GM19025 (cell line): Measurements from ENCODE around the gene ZDHHC17.

Source experiments
- ATAC-seq: cut with Tn5 transposase; IDR thresholded peaks from one replicate; pipeline ENCODE4 v1.9.1; 2021; ENCODE audit warnings: mild to moderate bottlenecking, low read depth, moderate library complexity; ENCODE audit not compliant: unreplicated experiment

ZDHHC17 gene

DNA sequence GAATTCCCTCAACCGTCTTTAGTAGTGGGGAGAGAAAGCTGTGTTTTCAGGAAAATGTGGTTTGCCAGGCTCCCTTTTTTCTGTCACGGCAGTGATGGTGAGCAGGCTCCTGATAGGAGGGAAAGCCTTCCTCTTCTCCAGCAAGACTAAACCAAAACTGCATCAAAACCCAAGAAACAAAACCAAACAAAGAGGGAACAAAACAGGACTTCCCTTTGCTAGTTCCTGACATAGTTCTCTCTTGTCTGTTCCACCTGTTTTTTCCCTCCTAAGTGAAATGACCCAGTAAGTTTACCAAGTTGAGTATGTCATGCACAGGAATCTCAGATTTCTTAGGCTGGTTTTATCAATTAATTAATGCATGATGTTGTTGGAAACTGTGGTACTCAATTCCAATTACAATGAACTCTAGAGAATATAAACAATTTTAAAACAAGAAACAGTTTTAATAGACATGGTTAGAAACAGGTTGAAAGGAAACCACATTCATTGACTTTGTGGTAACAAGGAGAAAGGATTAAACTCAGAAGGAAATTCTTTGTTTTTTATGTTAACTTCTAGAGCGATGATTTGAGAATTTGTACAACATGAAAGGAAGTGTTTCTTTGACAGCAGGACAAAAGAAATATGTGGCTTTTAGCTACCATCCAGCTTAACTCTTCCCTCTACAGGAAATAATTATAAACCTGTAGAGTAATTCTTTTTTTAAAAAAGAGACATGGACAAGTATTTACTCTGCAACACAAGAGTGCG lies 137.9 kb downstream of the ZDHHC17 start:
- no peak for ATAC-seq
